Pancreas (tissue), 10 donors: Measurements from ENCODE around the gene ACYP2. TPM values are rescaled to one million over a fixed set of nuclear protein-coding genes. Genes with fewer than 3 reads are reported as not detected.
A peak's percentile ranks its signal among the peaks of the same experiment; 100 is the strongest.

Source experiments
- ATAC-seq, 4 donors: fragments of 200-7000 bp; cut with Tn5 transposase; one replicate each; pipeline versions ENCODE4 v1.8.0 to v1.9.1; 2020; ENCODE audit warnings: mild to moderate bottlenecking in 4 of 4, moderate library complexity in 4 of 4
- DNase-seq, 6 donors: peaks; one replicate each; pipeline ENCODE4 v3.0.0-alpha.2; 2020
- FAIRE-seq: peaks from 2 replicates; lab custom pipeline; 2012; peaks lifted over from hg19 to GRCh38; lab: Jason Lieb, UNC
- H3K27ac ChIP-seq, 4 donors: fragments of 200-600 bp; sonication (generic); 1 replicate in 3 of 4; 2 replicates in 1 of 4; pipeline versions ENCODE4 v1.5.0 to v1.8.0; 2020
- H3K27me3 ChIP-seq, 4 donors: fragments of 200-600 bp; one replicate each; pipeline ENCODE4 v1.8.0; 2021
- H3K36me3 ChIP-seq, 3 donors: fragments of 200-600 bp; sonication (generic) in 1 of 3; one replicate each; pipeline versions ENCODE4 v1.5.0 to v1.8.0; 2020 to 2021
- H3K4me1 ChIP-seq, 3 donors: fragments of 200-600 bp; one replicate each; pipeline ENCODE4 v1.8.0; 2021
- H3K4me3 ChIP-seq, 4 donors: fragments of 200-600 bp; sonication (generic) in 2 of 4; one replicate each; pipeline versions ENCODE4 v1.5.0 to v1.8.0; 2020 to 2021
- H3K9me3 ChIP-seq, 4 donors: fragments of 200-600 bp; one replicate each; pipeline ENCODE4 v1.8.0; 2021
- WGBS, 2 donors: extraction: QIAGEN DNeasy Blood & Tissue Kit; methylation state at CpG; one replicate each; pipeline ENCODE4 v1.1.7; 2013; 5-methylcytosine and 5-hydroxymethylcytosine counted together
- intact Hi-C, 3 donors: fragments of 100-400 bp; cut with DNase I; formaldehyde crosslinking; loops; one replicate each; pipeline versions ENCODE4 v1.11.1 to v1.14.2; 2022
- polyA plus RNA-seq, 2 donors: library from polyadenylated mRNA; stranded (reverse); fragments of 200-250 nt; gene quantifications; one replicate each; pipeline ENCODE4 v1.2.3, GENCODE V29; 2013
- total RNA-seq, 6 donors: library from RNA; stranded (reverse); fragmentation: NEBNext Ultra II Directional in 4 of 6; extraction: Animal tissue kit (Norgen Biotek cat#: 25700) in 4 of 6; gene quantifications; one replicate each; pipeline versions ENCODE4 v1.2.1 to v1.2.4, GENCODE V29; 2021 to 2023
- TF ChIP-seq, protein P1 (sequence below), 4 donors: fragments of 200-600 bp; sonication (generic) in 3 of 4; IDR thresholded peaks; one replicate each; pipeline versions ENCODE4 v1.5.0 to v1.8.0; 2021; ENCODE audit warnings: antibody characterized with exemption in 4 of 4
- donor health status: healthy with polysubstance abuse.
- donor health status: DM: no; HTN: no; CAD: no; lungs with moderate emphysema.
- donor health status: DM: no; HTN: no; CAD: no.
- donor health status: control.
- donor health status: control.
- donor health status: Bipolar disorder and iron deficiency.
- donor health status: DM: yes; HTN: yes; CAD: no.
- donor health status: DM: no; HTN: no; CAD: no.
- donor health status: DM: no; HTN: no; CAD: no.
- donor health status: DM: yes; HTN: yes; CAD: no.

Gene ACYP2
- total and polyA plus RNA-seq, 8 donors, result 8.0 to 18.0 (median 10.4) TPM

DNA sequence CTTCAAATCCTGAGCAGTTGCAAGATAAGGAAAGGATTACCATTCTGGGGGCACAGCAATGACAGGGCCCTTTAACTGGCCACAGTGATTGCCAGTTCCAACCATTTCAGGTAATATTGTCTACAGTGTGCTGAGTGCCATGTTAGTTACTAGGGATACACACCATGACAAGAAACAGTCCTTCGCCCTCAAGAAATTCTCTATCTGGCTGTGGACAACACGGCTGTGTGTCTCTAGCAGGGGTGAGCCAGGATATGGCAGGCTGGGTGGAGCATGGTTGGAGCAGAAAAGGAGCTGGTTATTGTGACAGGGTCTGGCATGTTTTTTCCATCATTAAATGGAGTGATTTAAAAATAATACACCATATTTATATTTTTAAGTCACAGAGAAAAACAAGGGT, 109.6 kb downstream of the ACYP2 start:
- TF ChIP-seq, protein P1, sequence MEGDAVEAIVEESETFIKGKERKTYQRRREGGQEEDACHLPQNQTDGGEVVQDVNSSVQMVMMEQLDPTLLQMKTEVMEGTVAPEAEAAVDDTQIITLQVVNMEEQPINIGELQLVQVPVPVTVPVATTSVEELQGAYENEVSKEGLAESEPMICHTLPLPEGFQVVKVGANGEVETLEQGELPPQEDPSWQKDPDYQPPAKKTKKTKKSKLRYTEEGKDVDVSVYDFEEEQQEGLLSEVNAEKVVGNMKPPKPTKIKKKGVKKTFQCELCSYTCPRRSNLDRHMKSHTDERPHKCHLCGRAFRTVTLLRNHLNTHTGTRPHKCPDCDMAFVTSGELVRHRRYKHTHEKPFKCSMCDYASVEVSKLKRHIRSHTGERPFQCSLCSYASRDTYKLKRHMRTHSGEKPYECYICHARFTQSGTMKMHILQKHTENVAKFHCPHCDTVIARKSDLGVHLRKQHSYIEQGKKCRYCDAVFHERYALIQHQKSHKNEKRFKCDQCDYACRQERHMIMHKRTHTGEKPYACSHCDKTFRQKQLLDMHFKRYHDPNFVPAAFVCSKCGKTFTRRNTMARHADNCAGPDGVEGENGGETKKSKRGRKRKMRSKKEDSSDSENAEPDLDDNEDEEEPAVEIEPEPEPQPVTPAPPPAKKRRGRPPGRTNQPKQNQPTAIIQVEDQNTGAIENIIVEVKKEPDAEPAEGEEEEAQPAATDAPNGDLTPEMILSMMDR (IDR thresholded peaks at IDR 0.05), result no peak
- Histone ChIP-seq H3K36me3 (no peaks in the 10 kb centered on the region), H3K27ac (no peak overlapping the region), H3K9me3 (no peaks in the 10 kb centered on the region), H3K4me3 (no peak overlapping the region), H3K4me1 (no peaks in the 10 kb centered on the region), H3K27me3 (no peaks in the 10 kb centered on the region)
- DNase-seq (no peak), FAIRE-seq (no peak), ATAC-seq (no peak)
- WGBS, 2 donors, result 98 to 100% methylated on average over 2 of the region's 2 CpGs
- intact Hi-C loops, result no loop called here

DNA sequence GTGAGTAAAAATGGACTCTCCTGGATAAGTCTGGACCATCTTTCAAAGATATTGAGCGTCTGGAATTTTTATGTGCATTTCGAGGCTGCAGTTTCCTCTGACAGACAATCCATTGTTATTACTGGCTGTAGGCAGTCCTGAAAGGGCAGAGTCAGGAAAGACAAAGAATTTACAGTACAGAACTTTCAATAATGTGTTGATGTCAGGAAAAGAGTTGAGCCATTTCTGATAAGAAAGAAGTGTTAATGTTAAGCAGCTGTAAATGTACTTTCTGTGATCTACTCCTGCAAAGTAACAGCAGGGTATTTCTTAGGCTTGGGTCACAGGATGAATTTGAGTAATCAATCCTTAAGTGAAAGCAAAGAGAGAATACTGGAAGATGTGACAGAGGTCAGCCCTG, 110.8 kb downstream of the ACYP2 start:
- intact Hi-C loops, result no loop called here
- Histone ChIP-seq H3K36me3 (no peaks in the 10 kb centered on the region), H3K4me3 (no peak overlapping the region), H3K27me3 (no peaks in the 10 kb centered on the region), H3K4me1 (no peaks in the 10 kb centered on the region), H3K27ac (no peak overlapping the region), H3K9me3 (no peaks in the 10 kb centered on the region)
- ATAC-seq, result no peak
- 75 to 82% methylated on average over 2 of the region's 2 CpGs for WGBS, 2 donors
- TF ChIP-seq, protein P1 (IDR thresholded peaks at IDR 0.05), result no peak
- DNase-seq, result no peak
- FAIRE-seq, result no peak

GRCh38 chr2:54227798-54228197, 112.4 kb downstream of the ACYP2 start:
- TF ChIP-seq, protein P1 (IDR thresholded peaks at IDR 0.05), result no peak
- Histone ChIP-seq H3K27ac (no peak overlapping the region), H3K4me1 (no peaks in the 10 kb centered on the region), H3K4me3 (no peak overlapping the region), H3K9me3 (no peaks in the 10 kb centered on the region), H3K27me3 (no peaks in the 10 kb centered on the region), H3K36me3 (no peaks in the 10 kb centered on the region)
- DNase-seq, result no peak
- ATAC-seq, result no peak
- intact Hi-C loops, result no loop called here
- no peak for FAIRE-seq

DNA sequence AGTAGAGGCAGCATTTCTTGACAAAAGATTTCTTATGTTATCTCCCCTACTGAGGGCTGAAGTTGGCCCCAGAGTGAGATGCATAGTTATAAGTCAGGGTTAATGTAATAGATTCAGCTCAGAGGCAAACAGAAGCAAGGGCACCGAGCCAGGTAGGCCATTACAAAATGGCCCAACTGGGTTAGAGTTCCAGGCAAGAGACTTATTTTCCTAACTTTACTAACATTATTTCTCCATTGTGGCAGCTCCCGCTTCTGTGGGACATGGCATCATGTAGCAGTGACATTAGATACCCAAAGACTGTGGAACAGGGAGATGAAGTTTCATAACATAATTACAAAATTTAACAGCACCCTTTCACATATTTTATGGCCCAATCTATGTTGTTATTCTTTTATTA, 113.5 kb downstream of the ACYP2 start:
- DNase-seq, result no peak
- Histone ChIP-seq H3K36me3 (no peaks in the 10 kb centered on the region), H3K9me3 (no peaks in the 10 kb centered on the region), H3K27me3 (no peaks in the 10 kb centered on the region), H3K4me1 (no peaks in the 10 kb centered on the region), H3K27ac (no peak overlapping the region), H3K4me3 (no peak overlapping the region)
- TF ChIP-seq, protein P1 (IDR thresholded peaks at IDR 0.05), result no peak
- ATAC-seq, result peak in 1 of 4 donors; percentile 16
- 79 to 81% methylated on average over 2 of the region's 2 CpGs for WGBS, 2 donors
- no peak for FAIRE-seq
- intact Hi-C loops, result no loop called here

DNA sequence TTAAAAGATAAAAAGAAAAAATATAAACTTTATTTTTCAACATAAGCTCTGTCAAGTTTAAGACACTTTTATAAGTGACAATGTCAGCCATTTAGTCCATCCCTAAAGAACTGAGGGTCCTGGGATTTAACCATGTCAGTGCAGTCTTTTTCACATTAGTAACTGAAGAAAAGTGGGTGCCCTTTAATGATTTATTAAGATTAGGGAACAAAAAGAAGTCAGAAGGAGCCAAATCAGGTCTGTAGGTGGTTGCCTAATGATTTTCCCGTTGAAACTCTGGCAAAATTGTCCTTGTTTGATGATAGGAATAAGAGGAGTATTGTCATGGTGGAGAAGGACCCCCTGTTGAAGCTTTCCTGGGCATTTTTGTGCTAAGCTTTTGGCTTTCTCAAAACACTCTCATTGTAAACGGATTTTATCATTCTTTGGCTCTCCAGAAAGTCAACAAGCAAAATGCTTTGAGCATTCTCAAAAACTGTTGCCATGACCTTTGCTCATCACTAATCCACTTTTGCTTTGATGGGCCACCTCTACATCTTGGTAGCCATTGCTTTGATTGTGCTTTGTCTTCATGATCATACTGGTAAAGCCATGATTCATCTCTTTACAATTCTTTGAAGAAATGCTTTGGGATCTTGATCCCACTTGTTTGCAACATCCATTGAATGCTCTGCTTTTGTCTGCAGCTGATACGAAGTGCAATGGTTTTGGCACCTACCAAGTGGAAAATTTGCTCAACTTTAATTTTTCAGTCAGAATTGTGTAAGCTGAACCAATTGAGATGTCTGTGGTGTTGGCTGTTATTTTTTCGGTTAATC, 118.6 kb downstream of the ACYP2 start:
- no peaks in the 10 kb centered on the region for H3K27me3 ChIP-seq
- TF ChIP-seq, protein P1 (IDR thresholded peaks at IDR 0.05), result no peak
- H3K4me1 ChIP-seq, result no peaks in the 10 kb centered on the region
- no peaks in the 10 kb centered on the region for H3K9me3 ChIP-seq
- H3K4me3 ChIP-seq, result no peak overlapping the region
- no peak for FAIRE-seq
- H3K27ac ChIP-seq, result no peak overlapping the region
- WGBS, 2 donors, result 50 to 57% methylated on average over 4 of the region's 4 CpGs
- DNase-seq, result no peak
- no peaks in the 10 kb centered on the region for H3K36me3 ChIP-seq
- intact Hi-C loops, result no loop called here
- no peak for ATAC-seq
